Gastrocnemius medialis (tissue), 4 donors: ENCODE data around the gene ERBB2.

Source experiments
- CTCF ChIP-seq, 5 experiments: fragments of 450-650 bp in 3 of 5; fragments of 200-600 bp in 2 of 5; sonication (generic) in 2 of 5; IDR thresholded peaks in 4 of 5; conservative IDR thresholded peaks in 1 of 5; 1 replicate in 4 of 5; 2 replicates in 1 of 5; pipeline ENCODE4 v1.5.1; 2016 to 2019; ENCODE audit warnings: antibody characterized with exemption in 5 of 5, mild to moderate bottlenecking in 3 of 5, moderate library complexity in 3 of 5
- POLR2A ChIP-seq, 2 donors: fragments of 450-650 bp; IDR thresholded peaks; one replicate each; pipeline ENCODE4 v1.6.1; 2017; ENCODE audit warnings: antibody characterized with exemption in 2 of 2, mild to moderate bottlenecking in 2 of 2, moderate library complexity in 2 of 2

- TF ChIP-seq CTCF (IDR thresholded peaks at IDR 0.05 in 4 of 5, conservative IDR thresholded peaks at IDR 0.05 in 1 of 5) (no peak), POLR2A (IDR thresholded peaks at IDR 0.05) (no peak)
Observed at GRCh38 chr17:39717660-39718059, 17.8 kb downstream of the ERBB2 start.
